Kidney tubule cell (primary cell): Measurements from ENCODE around the gene PPARG.

Experiments used
- DNase-seq: peaks from one replicate; pipeline ENCODE4 v3.0.0-alpha.2; 2018; ENCODE audit warnings: low spot score

The PPARG gene

GRCh38 chr3:12345584-12346494 is 57.0 kb downstream of the PPARG start:
- DNase-seq = no peak

- no peak for DNase-seq
These were observed 58.4 kb downstream of the PPARG start for GRCh38 chr3:12347301-12347700.

GRCh38 chr3:12349895-12350811 is 61.3 kb downstream of the PPARG start:
- no peak for DNase-seq

- no peak for DNase-seq
These were observed 62.3 kb downstream of the PPARG start for GRCh38 chr3:12351145-12351544.

- DNase-seq = no peak
These were observed 63.4 kb downstream of the PPARG start for GRCh38 chr3:12352253-12352652.

GRCh38 chr3:12352755-12353154 is 63.9 kb downstream of the PPARG start:
- no peak for DNase-seq

- DNase-seq = no peak
These were observed 65.1 kb downstream of the PPARG start for GRCh38 chr3:12353796-12354525.

GRCh38 chr3:12356175-12356574 is 67.3 kb downstream of the PPARG start:
- DNase-seq = no peak

- no peak for DNase-seq
These were observed 68.1 kb downstream of the PPARG start for GRCh38 chr3:12356996-12357395.

GRCh38 chr3:12357456-12357855 is 68.6 kb downstream of the PPARG start:
- DNase-seq = no peak

- DNase-seq = no peak
These were observed 74.7 kb downstream of the PPARG start for GRCh38 chr3:12363397-12364195.

GRCh38 chr3:12367346-12367745 is 78.5 kb downstream of the PPARG start:
- DNase-seq = no peak

GRCh38 chr3:12369029-12369428 is 80.2 kb downstream of the PPARG start:
- no peak for DNase-seq

- DNase-seq = peak; percentile 38
These were observed 80.7 kb downstream of the PPARG start for GRCh38 chr3:12369598-12369997.

- DNase-seq = peak; percentile 9
These were observed 81.9 kb downstream of the PPARG start for GRCh38 chr3:12370758-12371157.

- DNase-seq = no peak
These were observed 82.8 kb downstream of the PPARG start for GRCh38 chr3:12371525-12372140.

- DNase-seq = no peak
These were observed 83.9 kb downstream of the PPARG start for GRCh38 chr3:12372741-12373280.

- no peak for DNase-seq
These were observed 86.7 kb downstream of the PPARG start for GRCh38 chr3:12375572-12375971.

GRCh38 chr3:12379640-12380429 is 91.0 kb downstream of the PPARG start:
- no peak for DNase-seq

GRCh38 chr3:12380461-12380860 is 91.6 kb downstream of the PPARG start:
- DNase-seq = no peak
